K562 (cell line): Measurements from ENCODE around the gene CCDC7. TPM values are rescaled to one million over a fixed set of nuclear protein-coding genes. Genes with fewer than 3 reads are reported as not detected.

Source experiments
- CTCF ChIP-seq, 3 experiments: IDR thresholded peaks in 2 of 3; conservative IDR thresholded peaks in 1 of 3; 2 replicates each; pipeline ENCODE4 v1.5.1; 2011 to 2012; ENCODE audit warnings: low read length in 3 of 3, mild to moderate bottlenecking in 3 of 3, control low read depth in 2 of 3, improper control_type of control experiment in 1 of 3, inconsistent platforms in 1 of 3, low read depth in 1 of 3, mixed read lengths in 1 of 3, moderate library complexity in 1 of 3; ENCODE audit not compliant: insufficient read depth in 2 of 3
- GABPA ChIP-seq: fragments of 200-800 bp; sonication (Bioruptor generic); conservative IDR thresholded peaks from 2 replicates; pipeline ENCODE4 v1.6.1; 2016; ENCODE audit warnings: low read depth, missing genetic modification characterization, missing compliant biosample characterization
- GABPB1 ChIP-seq: sonication (generic); formaldehyde crosslinking; IDR thresholded peaks from 2 replicates; pipeline ENCODE4 v1.8.0; 2022; ENCODE audit warnings: mild to moderate bottlenecking, missing genetic modification reagents
- HCFC1 ChIP-seq: IDR thresholded peaks from 2 replicates; pipeline ENCODE4 v1.6.1; 2012; ENCODE audit warnings: low read depth, low read length, improper control_type of control experiment
- LCOR ChIP-seq: sonication (generic); formaldehyde crosslinking; IDR thresholded peaks from 2 replicates; pipeline ENCODE4 v1.8.0; 2022; ENCODE audit warnings: mild to moderate bottlenecking, missing genetic modification reagents
- MAZ ChIP-seq, 2 experiments: fragments of 450-650 bp in 1 of 2; sonication (generic) in 1 of 2; formaldehyde crosslinking; IDR thresholded peaks in 1 of 2; conservative IDR thresholded peaks in 1 of 2; 2 replicates each; pipeline versions ENCODE4 v1.4.0 to v1.5.0; 2020; ENCODE audit warnings: mild to moderate bottlenecking in 1 of 2, missing genetic modification reagents in 1 of 2
- MECOM ChIP-seq: fragments of 250-450 bp; sonication (Bioruptor Pico); IDR thresholded peaks from 2 replicates; pipeline ENCODE4 v1.8.0; 2022; ENCODE audit warnings: inconsistent platforms
- MXD1 ChIP-seq: fragments of 250-450 bp; sonication (Bioruptor Pico); IDR thresholded peaks from 2 replicates; pipeline ENCODE4 v1.8.0; 2021; ENCODE audit warnings: borderline replicate concordance, mild to moderate bottlenecking, moderate library complexity; ENCODE audit not compliant: poor library complexity, severe bottlenecking
- NBN ChIP-seq: fragments of 450-650 bp; IDR thresholded peaks from 2 replicates; pipeline ENCODE4 v1.6.1; 2016; ENCODE audit warnings: low read depth, mild to moderate bottlenecking
- NCOA4 ChIP-seq: fragments of 450-650 bp; IDR thresholded peaks from 2 replicates; pipeline ENCODE4 v1.6.1; 2018; ENCODE audit warnings: mild to moderate bottlenecking; ENCODE audit not compliant: partially characterized antibody
- SMARCE1 ChIP-seq: fragments of 450-650 bp; IDR thresholded peaks from 2 replicates; pipeline ENCODE4 v1.7.1; 2016; ENCODE audit warnings: mild to moderate bottlenecking
- TAF1 ChIP-seq: IDR thresholded peaks from 2 replicates; pipeline ENCODE4 v1.6.1; 2011; ENCODE audit warnings: mild to moderate bottlenecking, low read length, moderate library complexity; ENCODE audit not compliant: insufficient read depth, control insufficient read depth, severe bottlenecking; ENCODE audit errors: extremely low read depth
- UBTF ChIP-seq, 2 experiments: IDR thresholded peaks; 2 replicates each; pipeline ENCODE4 v1.6.1; 2012; ENCODE audit warnings: improper control_type of control experiment in 2 of 2, low read depth in 2 of 2, low read length in 2 of 2, borderline replicate concordance in 1 of 2
- ZBTB17 ChIP-seq: fragments of 450-650 bp; formaldehyde crosslinking; IDR thresholded peaks from 2 replicates; pipeline ENCODE4 v1.4.0; 2020; ENCODE audit warnings: mild to moderate bottlenecking
- ZC3H8 ChIP-seq: fragments of 450-650 bp; IDR thresholded peaks from 2 replicates; pipeline ENCODE4 v1.6.1; 2017
- ZFP30 ChIP-seq: fragments of 250-450 bp; sonication (Bioruptor Pico); IDR thresholded peaks from 2 replicates; pipeline ENCODE4 v1.8.0; 2022; ENCODE audit warnings: moderate library complexity, mild to moderate bottlenecking, inconsistent platforms, borderline replicate concordance
- ZNF592 ChIP-seq: fragments of 450-650 bp; IDR thresholded peaks from 2 replicates; pipeline ENCODE4 v1.6.1; 2017; ENCODE audit warnings: antibody characterized with exemption, mild to moderate bottlenecking
- ZNF76 ChIP-seq: fragments of 250-450 bp; sonication (Bioruptor Pico); IDR thresholded peaks from 2 replicates; pipeline ENCODE4 v1.4.0; 2020; ENCODE audit warnings: mild to moderate bottlenecking, moderate library complexity, borderline replicate concordance
- polyA plus RNA-seq, 8 experiments: library from polyadenylated mRNA; depleted of rRNA in 4 of 8; stranded (reverse) in 5 of 8; unstranded in 3 of 8; fragments of >200 nt; fragmentation: Nextera tagmentation in 2 of 8; fragmentation: Illumina TruSeq in 1 of 8; extraction: Ambion mirVana in 2 of 8; extraction: Trizol in 1 of 8; gene quantifications; 2 replicates each; pipeline versions ENCODE4 v1.2.1 to v1.2.3, GENCODE V29; 2011 to 2014; ENCODE audit warnings: inconsistent platforms in 1 of 8, missing spikeins in 1 of 8
- total RNA-seq, 7 experiments: library from RNA; depleted of rRNA in 6 of 7; stranded (reverse); fragments of >200 nt in 6 of 7; fragmentation: Illumina TruSeq in 2 of 7; extraction: Trizol in 2 of 7; gene quantifications; 2 replicates each; pipeline versions ENCODE4 v1.2.1 to v1.2.3, GENCODE V29; 2011 to 2021; ENCODE audit warnings: low replicate concordance in 1 of 7

The CCDC7 gene
- total and polyA plus RNA-seq, 9 of the 15 experiments (the other 6 are each of a cell fraction or from before 2014, with no cell fraction given), result 1.5 to 6.6 (median 2.7) TPM

- TF ChIP-seq CTCF (IDR thresholded peaks at IDR 0.05 in 2 of 3, conservative IDR thresholded peaks at IDR 0.05 in 1 of 3; ENCODE audit: insufficient read depth in 2 of 3, low read depth in 1 of 3, low read length in 3 of 3) (peak; percentile 61 to 81 (median 77); a peak in 5 of 6 replicates), ZBTB17 (CRISPR knock-in tag) (no peak), NBN (peak; percentile 54; the same call in 1 of the 2 replicates), GABPB1 (CRISPR knock-in tag) (peak; percentile 45; the same call in 1 of the 2 replicates), UBTF (IDR thresholded peaks at IDR 0.05; ENCODE audit: borderline replicate concordance in 1 of 2, low read depth in 2 of 2, low read length in 2 of 2) (peak; percentile 100), TAF1 (peak; percentile 89), ZC3H8 (no peak), NCOA4 (no peak), ZNF76 (no peak), ZFP30 (CRISPR knock-in tag) (no peak), MECOM (no peak), ZNF592 (peak; percentile 65), GABPA (tag) (peak; percentile 74), HCFC1 (peak; percentile 47; the same call in 1 of the 2 replicates), MXD1 (CRISPR knock-in tag) (no peak), LCOR (CRISPR knock-in tag) (no peak; the same call in 1 of the 2 replicates), MAZ (CRISPR knock-in tag; conservative IDR thresholded peaks at IDR 0.05 in 1 of 2, IDR thresholded peaks at IDR 0.05 in 1 of 2) (peak; percentile 43 to 78; a peak in 3 of 4 replicates), SMARCE1 (0 out of 2 replicates have a peak, but pooled peaks have one; percentile 25)
Observed at GRCh38 chr10:32445740-32446535, at the start of gene CCDC7 (continued).
